ENCODE measurements around the gene N4BP3. TPM values are rescaled to one million over a fixed set of nuclear protein-coding genes. Genes with fewer than 3 reads are reported as not detected.

The N4BP3 gene
- total and polyA plus RNA-seq, 2 of the 4 experiments (the other 2 are of a cell fraction): 0.14 to 0.18 TPM

DNA sequence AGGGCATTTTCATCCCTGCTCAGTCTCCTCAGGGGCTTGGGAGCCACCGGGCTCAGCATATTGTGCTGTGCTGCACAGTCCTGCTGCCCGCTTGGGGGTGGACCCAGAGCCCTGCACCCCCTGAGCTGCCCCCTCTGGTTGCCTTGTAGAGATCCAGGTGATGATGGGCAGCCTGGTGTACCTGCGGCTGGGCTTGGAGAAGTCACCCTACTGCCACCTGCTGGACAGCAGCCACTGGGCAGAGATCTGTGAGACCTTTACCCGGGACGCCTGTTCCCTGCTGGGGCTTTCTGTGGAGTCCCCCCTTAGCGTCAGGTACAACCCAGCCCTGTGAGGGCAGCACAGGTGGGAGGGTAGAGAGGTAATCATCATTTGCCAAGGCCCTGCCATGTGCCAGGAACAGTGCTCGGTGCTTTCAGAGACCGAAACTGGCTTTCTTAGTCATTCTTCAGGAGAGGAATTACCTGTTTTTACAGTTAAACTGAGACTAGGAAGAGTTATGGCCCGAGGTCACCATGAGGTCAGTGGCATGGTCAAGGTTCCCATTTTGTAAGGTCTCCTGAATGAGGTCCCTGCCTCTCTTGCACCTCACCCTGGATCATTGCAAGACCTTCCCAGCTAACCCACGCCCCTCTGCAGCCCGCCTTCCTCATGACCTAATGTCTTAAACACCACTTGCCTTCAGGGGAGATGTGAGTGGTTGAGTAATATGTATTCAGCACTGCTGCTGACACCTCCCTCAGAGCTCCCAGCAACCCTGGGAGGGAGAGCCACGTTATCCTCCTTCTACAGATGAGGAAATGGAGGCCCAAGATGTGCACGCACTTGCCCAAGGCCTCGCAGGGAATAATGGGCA is 32.9 kb downstream of the N4BP3 start:
- Histone ChIP-seq H3K4me3 (ENCODE audit: insufficient read depth, low read depth, low read length) (no peak overlapping the region), H3K9me1 (ENCODE audit: insufficient read depth, low read length) (no peaks in the 10 kb centered on the region), H2BK5ac (ENCODE audit: low read depth, low read length, poor library complexity, severe bottlenecking) (no peak overlapping the region), H3K56ac (ENCODE audit: extremely low read depth, insufficient read depth, low read length) (no peak overlapping the region), H4K91ac (ENCODE audit: insufficient read depth, low read depth, low read length) (no peak overlapping the region), H3K14ac (replicated peaks; ENCODE audit: low read depth, low read length) (no peak overlapping the region), H3K4me2 (ENCODE audit: low read depth, low read length) (no peak overlapping the region), H2BK20ac (ENCODE audit: low read depth, low read length) (no peak overlapping the region), H3K36me3 (ENCODE audit: control insufficient read depth, insufficient read depth, low read length) (peaks cover 58% of the 10 kb centered on the region), H2BK15ac (ENCODE audit: low read depth, low read length) (no peak overlapping the region), H4K20me1 (ENCODE audit: insufficient read depth, low read length) (peaks cover 10% of the 10 kb centered on the region; the same call in 1 of the 2 replicates), H3K4ac (ENCODE audit: low read depth, low read length) (no peak overlapping the region), H3K79me1 (ENCODE audit: low read depth in 1 of 2, low read length in 2 of 2) (peaks cover 0 to 7% of the 10 kb centered on the region in 2 experiments; a peak in 3 of 4 replicates), H3K9me3 (ENCODE audit: control insufficient read depth, insufficient read depth, low read length) (no peaks in the 10 kb centered on the region), H3K9ac (ENCODE audit: low read depth, low read length) (no peak overlapping the region), H3K18ac (ENCODE audit: low read depth, low read length) (no peak overlapping the region), H2AK9ac (replicated peaks; ENCODE audit: low read depth, low read length, poor library complexity) (peak overlapping the region; percentile 31), H3K23ac (ENCODE audit: low read depth, low read length) (no peak overlapping the region), H2AFZ (replicated peaks; ENCODE audit: low read length, poor library complexity) (no peak overlapping the region), H4K8ac (ENCODE audit: low read depth in 2 of 2, low read length in 2 of 2) (no peak overlapping the region), H4K5ac (ENCODE audit: low read depth, low read length) (no peak overlapping the region), H3K27ac (ENCODE audit: insufficient read depth, low read length) (no peak overlapping the region), H2BK120ac (ENCODE audit: low read depth, low read length) (no peak overlapping the region), H3K27me3 (ENCODE audit: control insufficient read depth, insufficient read depth, low read length) (no peaks in the 10 kb centered on the region), H3K4me1 (ENCODE audit: control insufficient read depth, insufficient read depth, low read length) (peaks cover 3% of the 10 kb centered on the region; the same call in 1 of the 2 replicates), H2AK5ac (ENCODE audit: low read depth, low read length) (no peak overlapping the region)
- DNase-seq: peak; percentile 41
- TF ChIP-seq RAD21 (IDR thresholded peaks at IDR 0.05; ENCODE audit: low read length): peak; percentile 43
- TF ChIP-seq RCOR1 (IDR thresholded peaks at IDR 0.05; ENCODE audit: insufficient replicate concordance, low read length): no peak
- TF ChIP-seq RFX5 (IDR thresholded peaks at IDR 0.05; ENCODE audit: low read depth, low read length): peak; percentile 77
- no peak for TF ChIP-seq FOS (IDR thresholded peaks at IDR 0.05; ENCODE audit: low read depth, low read length)
- TF ChIP-seq SMC3 (IDR thresholded peaks at IDR 0.05; ENCODE audit: low read depth, low read length): peak; percentile 51; the same call in 1 of the 2 replicates
- TF ChIP-seq, protein P1, sequence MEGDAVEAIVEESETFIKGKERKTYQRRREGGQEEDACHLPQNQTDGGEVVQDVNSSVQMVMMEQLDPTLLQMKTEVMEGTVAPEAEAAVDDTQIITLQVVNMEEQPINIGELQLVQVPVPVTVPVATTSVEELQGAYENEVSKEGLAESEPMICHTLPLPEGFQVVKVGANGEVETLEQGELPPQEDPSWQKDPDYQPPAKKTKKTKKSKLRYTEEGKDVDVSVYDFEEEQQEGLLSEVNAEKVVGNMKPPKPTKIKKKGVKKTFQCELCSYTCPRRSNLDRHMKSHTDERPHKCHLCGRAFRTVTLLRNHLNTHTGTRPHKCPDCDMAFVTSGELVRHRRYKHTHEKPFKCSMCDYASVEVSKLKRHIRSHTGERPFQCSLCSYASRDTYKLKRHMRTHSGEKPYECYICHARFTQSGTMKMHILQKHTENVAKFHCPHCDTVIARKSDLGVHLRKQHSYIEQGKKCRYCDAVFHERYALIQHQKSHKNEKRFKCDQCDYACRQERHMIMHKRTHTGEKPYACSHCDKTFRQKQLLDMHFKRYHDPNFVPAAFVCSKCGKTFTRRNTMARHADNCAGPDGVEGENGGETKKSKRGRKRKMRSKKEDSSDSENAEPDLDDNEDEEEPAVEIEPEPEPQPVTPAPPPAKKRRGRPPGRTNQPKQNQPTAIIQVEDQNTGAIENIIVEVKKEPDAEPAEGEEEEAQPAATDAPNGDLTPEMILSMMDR (conservative IDR thresholded peaks at IDR 0.05; ENCODE audit: low read depth, low read length): peak; percentile 57
- TF ChIP-seq ELK1 (IDR thresholded peaks at IDR 0.05; ENCODE audit: borderline replicate concordance, low read depth, low read length): no peak
- ChIA-PET POLR2A (ENCODE audit: unreplicated experiment) (no interaction called here), CTCF (no interaction called here)
- 100% methylated on average over 1 of the region's 14 CpGs; no CpG with 5 or more reads in 1 of the 2 experiments for WGBS, 2 experiments (ENCODE audit: extremely low coverage in 2 of 2, insufficient read length in 1 of 2)
- ATAC-seq (ENCODE audit: low read depth): peak; percentile 34
- intact Hi-C loops (cut with micrococcal nuclease): loop anchor here (1.0 kb wide), 1 partner anchor 70 kb away; no protein-coding TSS in a partner anchor
- no TSS peak for BruUV-seq (replicated peaks)
- dilution Hi-C loops (cut with HindIII; ENCODE audit: low sequenced_read_pairs, unreplicated experiment): no loop called here
- in situ Hi-C loops (cut with MboI; ENCODE audit: low sequenced_read_pairs): loop anchor here (5.0 kb wide), 1 partner anchor 69 kb away; no protein-coding TSS in a partner anchor

Data from IMR-90 (cell line).